ENCODE data around the gene MPRIP. TPM values are rescaled to one million over a fixed set of nuclear protein-coding genes. Genes with fewer than 3 reads are reported as not detected.

Gene MPRIP
- total and polyA plus RNA-seq, 2 of the 13 experiments (the other 11 are each of a cell fraction or from before 2014, with no cell fraction given), result 50.2 to 52.4 TPM

DNA sequence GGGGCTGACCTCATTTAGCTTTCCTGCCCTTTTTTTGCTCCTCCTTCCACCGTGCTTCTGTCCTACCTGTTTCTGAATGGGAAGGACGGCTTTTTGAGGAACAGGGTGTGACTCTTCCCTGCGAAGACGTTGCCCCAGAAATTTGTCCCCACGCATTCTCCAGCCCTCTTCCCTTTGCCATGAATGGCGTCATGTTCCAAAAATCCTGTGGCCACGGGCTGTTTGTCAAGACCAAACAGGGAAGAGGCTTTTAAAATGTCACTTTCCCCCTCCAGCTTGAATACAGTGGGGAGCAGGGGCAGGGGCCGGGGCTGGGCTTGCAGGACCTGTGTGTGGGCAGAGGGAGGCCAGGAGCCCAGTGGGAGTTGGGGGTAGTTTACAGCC, 13.9 kb downstream of the MPRIP start (continued):
- TF ChIP-seq FOXP1 (IDR thresholded peaks at IDR 0.05) (no peak), FOXP1 (CRISPR knock-in tag; IDR thresholded peaks at IDR 0.05) (no peak), NKX3-1 (CRISPR knock-in tag; IDR thresholded peaks at IDR 0.05) (no peak)

DNA sequence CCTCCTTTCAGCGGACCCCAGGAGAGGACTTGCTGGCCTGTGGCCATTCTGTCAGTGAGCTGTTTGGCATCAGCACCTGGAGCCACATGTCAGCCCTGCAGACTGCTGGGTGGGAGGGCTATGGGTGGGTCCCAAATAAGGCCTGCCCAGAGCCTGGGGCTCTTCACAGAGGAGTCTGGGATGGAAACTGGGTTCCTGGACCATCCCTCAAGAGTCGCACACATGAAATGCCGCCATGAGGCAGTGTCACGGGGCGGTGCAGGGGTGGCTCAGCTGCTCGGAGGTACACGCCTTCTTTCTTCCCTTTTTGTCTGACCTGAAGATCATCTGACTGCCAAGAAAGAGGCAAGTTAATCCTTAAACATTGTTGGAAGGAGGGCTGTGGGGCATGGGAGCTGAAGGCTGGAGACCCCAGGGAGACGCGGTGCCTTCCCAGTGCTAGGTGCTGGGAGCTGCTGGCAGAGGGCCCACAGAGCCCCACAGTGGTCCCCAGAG, 14.8 kb downstream of the MPRIP start:
- H2AFZ ChIP-seq (ENCODE audit: low read length), result no peak overlapping the region
- no peak overlapping the region for H3K4me2 ChIP-seq (ENCODE audit: low read depth, low read length)
- ATAC-seq, result no peak
- H3K27me3 ChIP-seq (ENCODE audit: control insufficient read depth in 1 of 2, insufficient read depth in 2 of 2, low read length in 2 of 2), result no peaks in the 10 kb centered on the region
- intact Hi-C loops (cut with micrococcal nuclease; ENCODE audit: unreplicated experiment) (no loop called here), in situ Hi-C loops (cut with HindIII; ENCODE audit: extremely low pct_ligation_motif_present, low pct_unique_long_range_greater_than_20kb) (no loop called here)
- peaks cover 2 to 6% of the 10 kb centered on the region in 2 experiments; a peak in 2 of 5 replicates for H3K36me3 ChIP-seq (replicated peaks in 1 of 2; ENCODE audit: control insufficient read depth in 1 of 2, insufficient read depth in 2 of 2, low read length in 2 of 2)
- DNase-seq (ENCODE audit: low spot score), result no peak
- H3K4me3 ChIP-seq (replicated peaks in 1 of 3; ENCODE audit: insufficient read depth in 1 of 3, low read depth in 2 of 3, low read length in 3 of 3), result no peak overlapping the region
- H3K9ac ChIP-seq (ENCODE audit: insufficient read depth, low read depth, low read length), result no peak overlapping the region; the same call in 1 of the 2 replicates
- peaks cover 11% of the 10 kb centered on the region for H3K4me1 ChIP-seq (ENCODE audit: insufficient read depth, low read length)
- H3K27ac ChIP-seq (ENCODE audit: extremely low read length, insufficient read depth, low read length), result no peak overlapping the region
- TF ChIP-seq FOSL1 (CRISPR knock-in tag; IDR thresholded peaks at IDR 0.05; ENCODE audit: borderline replicate concordance) (no peak), MTA1 (CRISPR knock-in tag; IDR thresholded peaks at IDR 0.05; ENCODE audit: borderline replicate concordance) (no peak), PHF20 (CRISPR knock-in tag; IDR thresholded peaks at IDR 0.05) (no peak), POLR2A (IDR thresholded peaks at IDR 0.05; ENCODE audit: insufficient read depth in 1 of 2, low read depth in 2 of 2, low read length in 2 of 2) (no peak), ZMAT3 (CRISPR knock-in tag; conservative IDR thresholded peaks at IDR 0.05) (no peak), DR1 (CRISPR knock-in tag; IDR thresholded peaks at IDR 0.05) (no peak), BCL6 (CRISPR knock-in tag; IDR thresholded peaks at IDR 0.05) (no peak), ZFP62 (CRISPR knock-in tag; IDR thresholded peaks at IDR 0.05) (no peak), ZNF703 (CRISPR knock-in tag; IDR thresholded peaks at IDR 0.05; ENCODE audit: borderline replicate concordance) (no peak), BRD4 (CRISPR knock-in tag; IDR thresholded peaks at IDR 0.05) (no peak), GFI1 (CRISPR knock-in tag; IDR thresholded peaks at IDR 0.05; ENCODE audit: borderline replicate concordance) (no peak), XRCC5 (optimal IDR thresholded peaks at IDR 0.05; ENCODE audit: low read length) (no peak), ZBTB7A (CRISPR knock-in tag; IDR thresholded peaks at IDR 0.05) (no peak)
- TF ChIP-seq, protein P1, sequence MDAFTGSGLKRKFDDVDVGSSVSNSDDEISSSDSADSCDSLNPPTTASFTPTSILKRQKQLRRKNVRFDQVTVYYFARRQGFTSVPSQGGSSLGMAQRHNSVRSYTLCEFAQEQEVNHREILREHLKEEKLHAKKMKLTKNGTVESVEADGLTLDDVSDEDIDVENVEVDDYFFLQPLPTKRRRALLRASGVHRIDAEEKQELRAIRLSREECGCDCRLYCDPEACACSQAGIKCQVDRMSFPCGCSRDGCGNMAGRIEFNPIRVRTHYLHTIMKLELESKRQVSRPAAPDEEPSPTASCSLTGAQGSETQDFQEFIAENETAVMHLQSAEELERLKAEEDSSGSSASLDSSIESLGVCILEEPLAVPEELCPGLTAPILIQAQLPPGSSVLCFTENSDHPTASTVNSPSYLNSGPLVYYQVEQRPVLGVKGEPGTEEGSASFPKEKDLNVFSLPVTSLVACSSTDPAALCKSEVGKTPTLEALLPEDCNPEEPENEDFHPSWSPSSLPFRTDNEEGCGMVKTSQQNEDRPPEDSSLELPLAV (CRISPR knock-in tag; conservative IDR thresholded peaks at IDR 0.05; ENCODE audit: low read depth), result no peak
- no TSS peak for BruUV-seq (replicated peaks)
- H3K9me3 ChIP-seq (ENCODE audit: low read length), result no peaks in the 10 kb centered on the region
- ChIA-PET CTCF (ENCODE audit: low intra/inter-chr PET ratio, low total read pairs) (no interaction called here), POLR2A (no interaction called here)
- no peak for FAIRE-seq
- 100% methylated on average over 8 of the region's 9 CpGs for WGBS (ENCODE audit: low lambda C conversion rate)
- peaks cover 5% of the 10 kb centered on the region; the same call in 1 of the 2 replicates for H4K20me1 ChIP-seq (ENCODE audit: insufficient read depth, low read length)
- H3K79me2 ChIP-seq (ENCODE audit: insufficient read depth, low read length), result peaks cover 32% of the 10 kb centered on the region
